ENCODE measurements around the gene ARMC3.

ARMC3 gene

DNA sequence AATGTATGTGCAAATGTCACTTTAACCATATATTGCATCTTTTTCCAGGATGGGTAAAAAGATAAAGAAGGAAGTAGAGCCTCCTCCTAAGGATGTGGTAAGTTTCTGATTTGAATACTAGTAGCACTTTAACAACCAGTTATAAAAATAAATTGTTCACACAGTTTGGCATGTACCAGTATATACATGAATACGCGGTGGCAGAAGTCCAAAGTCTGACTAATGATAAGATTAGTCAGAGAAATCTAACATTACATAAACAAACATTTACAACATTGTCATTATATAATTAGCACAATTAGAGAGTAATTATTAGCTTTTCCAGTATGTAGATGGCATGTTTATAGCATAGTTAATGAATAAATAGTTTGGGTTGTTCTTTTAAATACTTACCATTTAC lies 4.1 kb downstream of the ARMC3 start:
- peak; percentile 21 for DNase-seq (ENCODE audit: low read depth)

DNA sequence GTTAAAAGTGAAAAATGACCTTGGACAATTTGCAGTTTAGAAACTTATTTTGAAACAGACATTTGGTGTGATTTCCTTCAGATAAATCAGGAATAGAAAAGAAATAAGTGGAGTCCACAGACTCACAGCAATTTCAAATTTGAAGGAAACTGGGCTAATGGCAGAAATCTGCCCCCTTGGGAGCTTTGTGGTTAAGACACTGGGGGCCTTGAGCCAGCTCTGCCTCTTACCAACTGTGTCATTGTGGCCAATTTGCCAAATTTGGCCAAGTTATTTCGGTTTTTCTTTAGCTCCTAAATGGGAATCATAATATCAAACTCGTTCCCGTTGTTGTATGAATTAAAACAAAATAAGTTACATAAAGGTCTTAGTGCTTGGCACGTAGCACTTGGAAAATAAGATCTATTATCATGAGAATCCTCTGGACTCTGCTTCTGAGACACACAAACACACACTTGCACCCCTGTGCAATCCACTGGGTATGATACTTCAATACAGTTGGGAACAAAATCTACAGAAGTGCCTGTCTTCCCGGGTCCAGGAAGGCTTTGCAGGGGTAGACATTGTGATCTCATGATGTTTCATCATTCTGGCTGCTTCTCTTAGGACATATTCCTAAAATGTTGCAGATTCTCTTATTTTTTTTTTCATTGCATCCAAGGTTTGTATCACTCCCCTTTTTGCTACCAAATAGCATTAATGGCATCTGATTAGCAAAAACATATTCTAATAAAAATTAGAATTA lies 4.9 kb downstream of the ARMC3 start:
- DNase-seq (ENCODE audit: low read depth): peak; percentile 20

DNA sequence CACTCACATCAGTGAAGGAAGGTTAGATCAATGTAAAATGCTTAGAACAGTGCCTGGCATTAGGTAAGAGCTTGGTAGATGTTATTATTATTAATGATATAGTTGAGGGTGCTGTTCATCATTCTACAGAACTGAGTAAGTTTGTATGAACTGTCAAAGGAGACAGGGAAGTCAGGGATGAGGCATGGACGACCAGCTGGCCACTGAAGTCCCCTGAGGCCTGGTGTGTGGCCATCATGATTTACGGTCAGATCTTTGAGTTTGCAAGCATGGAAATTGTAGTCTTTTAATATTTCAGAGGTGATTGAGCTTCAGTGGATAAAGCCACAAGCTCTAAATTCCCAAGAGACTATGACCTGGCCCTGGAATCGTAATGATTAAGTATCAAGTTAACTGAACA lies 6.9 kb downstream of the ARMC3 start:
- no peak for DNase-seq (ENCODE audit: low read depth)

DNA sequence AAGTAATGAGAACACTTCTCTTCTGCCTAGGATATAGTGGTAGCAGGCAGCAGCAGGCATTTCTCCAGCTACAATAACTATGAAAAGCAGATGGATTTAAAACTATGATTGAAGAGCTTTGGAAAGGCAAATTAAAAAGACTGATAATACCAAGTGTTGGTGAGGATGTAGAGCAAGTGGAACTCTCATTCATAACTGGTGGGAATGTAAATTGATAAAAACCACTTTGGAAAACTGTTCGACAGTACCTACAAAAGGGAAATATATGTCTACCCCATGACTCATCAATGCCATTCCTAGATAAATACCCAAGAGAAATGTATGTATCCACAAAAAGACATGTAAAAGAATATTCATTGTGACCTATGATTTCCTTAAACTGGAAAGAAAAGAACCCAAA lies 14.6 kb downstream of the ARMC3 start:
- DNase-seq (ENCODE audit: low read depth): no peak

DNA sequence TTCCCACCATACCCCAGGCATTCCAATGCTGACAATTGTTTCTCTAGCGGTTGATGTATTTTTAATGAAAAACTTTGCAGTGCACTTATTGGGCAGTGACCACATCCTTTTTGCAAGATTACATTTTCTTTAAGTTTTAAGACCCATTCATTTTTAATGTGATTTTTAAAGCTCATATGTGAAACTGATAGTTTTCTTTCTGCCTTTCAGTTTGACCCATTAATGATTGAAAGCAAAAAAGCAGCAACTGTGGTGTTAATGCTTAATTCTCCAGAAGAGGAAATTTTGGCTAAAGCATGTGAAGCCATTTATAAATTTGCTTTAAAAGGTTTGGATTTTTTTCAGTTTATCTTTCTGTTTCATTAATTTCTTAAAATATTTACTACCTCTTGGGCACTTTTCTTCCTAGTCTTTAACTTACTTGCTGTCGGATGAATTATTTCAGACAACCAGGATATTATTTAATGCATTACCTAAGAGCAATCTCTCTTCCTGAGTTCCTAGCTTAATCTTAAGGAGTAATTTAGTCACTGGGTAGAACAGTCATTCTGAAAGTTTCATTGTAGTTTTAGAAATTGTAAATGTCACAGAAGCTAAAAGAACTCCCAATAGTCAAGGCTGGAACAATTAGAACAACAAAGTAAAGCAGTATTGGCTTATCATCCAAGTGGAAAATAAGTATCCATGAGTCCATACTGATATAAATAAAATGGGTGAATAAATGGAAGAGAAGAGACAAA lies 18.3 kb downstream of the ARMC3 start:
- no peak for DNase-seq (ENCODE audit: low read depth)

DNA sequence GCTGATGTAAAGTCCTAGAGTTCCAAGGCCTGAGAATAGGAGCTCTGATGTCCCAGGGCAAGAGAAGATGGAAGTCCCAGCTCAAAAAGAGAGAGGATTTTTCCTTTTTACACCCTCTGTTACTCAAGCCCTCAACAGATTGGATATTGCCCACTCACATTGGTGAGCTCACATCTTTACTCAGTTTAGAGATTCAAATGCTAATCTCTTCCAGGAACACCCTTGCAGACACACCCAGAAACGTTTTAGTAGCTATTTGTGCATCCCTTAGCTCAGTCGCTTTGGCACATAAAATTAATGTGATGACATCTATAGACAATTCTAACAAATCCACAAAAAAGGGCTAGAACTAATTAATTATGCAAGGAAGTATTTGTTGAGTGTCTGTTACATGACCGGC lies 27.1 kb downstream of the ARMC3 start:
- DNase-seq (ENCODE audit: low read depth): no peak

DNA sequence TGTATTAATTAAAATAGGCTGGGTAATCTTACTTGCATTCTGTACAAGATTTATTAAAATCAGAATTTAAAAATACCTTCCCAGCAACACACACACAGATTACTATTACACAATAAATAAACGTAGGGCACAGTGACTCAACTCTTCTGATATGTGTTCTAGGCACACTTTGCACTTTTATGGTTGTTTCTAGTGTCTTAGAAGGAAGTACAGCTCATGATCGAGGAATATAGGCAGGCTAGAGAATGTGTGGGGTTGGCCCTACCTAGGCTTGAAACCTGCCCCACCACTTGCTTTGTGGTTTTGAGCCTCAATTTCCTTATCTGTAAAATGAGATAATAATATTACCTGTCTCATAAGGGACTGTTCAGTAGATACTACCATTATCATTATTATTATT lies 30.5 kb downstream of the ARMC3 start:
- no peak for DNase-seq (ENCODE audit: low read depth)

DNA sequence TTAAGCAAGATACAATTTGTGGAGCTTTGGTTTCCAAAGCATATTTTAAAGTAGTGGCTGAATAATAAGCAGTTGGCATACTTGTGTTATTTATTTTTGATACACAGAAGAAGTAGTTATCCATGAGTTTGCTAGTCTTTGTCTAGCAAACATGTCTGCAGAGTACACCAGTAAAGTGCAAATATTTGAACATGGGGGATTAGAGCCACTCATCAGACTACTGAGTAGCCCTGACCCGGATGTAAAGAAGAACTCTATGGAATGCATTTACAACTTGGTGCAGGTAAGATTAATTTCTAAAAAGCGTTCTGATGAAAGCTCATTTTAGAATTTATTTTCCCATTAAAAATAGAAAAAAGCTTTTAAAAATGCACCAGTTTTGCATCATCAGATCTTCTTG lies 31.4 kb downstream of the ARMC3 start:
- DNase-seq (ENCODE audit: low read depth): no peak

DNA sequence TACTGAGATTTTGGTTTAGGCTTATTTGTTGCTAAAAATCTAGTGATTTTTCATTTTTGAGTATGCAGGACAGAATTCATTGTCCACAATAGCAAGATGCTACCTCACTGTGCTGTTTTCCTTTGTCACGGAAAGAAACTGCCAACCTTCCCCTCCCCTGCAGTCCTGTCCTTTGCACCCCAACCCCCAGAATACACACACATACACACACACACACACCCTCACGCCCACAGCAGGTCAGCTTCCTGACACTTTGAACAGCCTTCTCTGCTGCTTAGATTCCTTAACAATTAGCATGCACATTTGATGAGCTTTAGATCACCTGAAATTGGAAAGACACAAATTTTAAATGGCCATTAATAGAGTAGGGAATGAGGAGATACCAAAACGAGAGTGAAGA lies 32.1 kb downstream of the ARMC3 start:
- DNase-seq (ENCODE audit: low read depth): no peak

DNA sequence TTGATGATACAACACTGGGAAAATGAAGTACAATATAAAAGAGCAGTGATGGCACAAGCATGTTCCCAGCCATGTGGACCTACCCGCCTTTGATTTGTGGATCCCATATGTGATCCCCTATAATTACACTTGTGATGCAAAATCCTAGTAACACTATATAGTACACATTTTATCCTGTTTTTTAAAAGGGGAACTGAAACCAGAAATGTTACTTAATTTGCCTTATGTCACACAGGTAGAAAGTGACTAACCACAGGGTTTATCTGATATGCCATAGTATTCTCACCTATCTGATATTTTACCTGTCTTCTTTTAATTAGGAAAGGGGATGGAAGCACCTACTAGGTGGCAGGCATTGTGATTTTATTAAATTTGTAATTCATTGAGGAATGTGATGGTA lies 35.0 kb downstream of the ARMC3 start:
- DNase-seq (ENCODE audit: low read depth): no peak

DNA sequence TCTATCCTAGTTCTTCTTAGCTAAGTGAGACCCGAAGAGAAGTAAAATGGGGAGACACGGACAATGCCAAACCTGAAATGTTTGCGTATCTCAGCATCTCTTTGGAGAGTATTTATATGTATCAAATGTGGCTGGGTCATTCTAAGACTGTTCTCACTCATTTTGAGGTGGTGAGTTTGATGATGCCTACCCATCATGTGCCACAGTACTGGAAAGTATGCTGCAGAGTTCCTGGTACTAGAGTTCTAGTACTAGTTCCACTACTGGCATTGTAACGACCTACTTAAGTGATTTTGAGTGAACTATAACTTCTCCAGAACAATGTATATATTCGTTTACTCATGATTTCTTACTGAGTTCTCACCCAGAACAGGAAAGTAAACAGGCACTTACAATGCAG lies 41.9 kb downstream of the ARMC3 start:
- no peak for DNase-seq (ENCODE audit: low read depth)

DNA sequence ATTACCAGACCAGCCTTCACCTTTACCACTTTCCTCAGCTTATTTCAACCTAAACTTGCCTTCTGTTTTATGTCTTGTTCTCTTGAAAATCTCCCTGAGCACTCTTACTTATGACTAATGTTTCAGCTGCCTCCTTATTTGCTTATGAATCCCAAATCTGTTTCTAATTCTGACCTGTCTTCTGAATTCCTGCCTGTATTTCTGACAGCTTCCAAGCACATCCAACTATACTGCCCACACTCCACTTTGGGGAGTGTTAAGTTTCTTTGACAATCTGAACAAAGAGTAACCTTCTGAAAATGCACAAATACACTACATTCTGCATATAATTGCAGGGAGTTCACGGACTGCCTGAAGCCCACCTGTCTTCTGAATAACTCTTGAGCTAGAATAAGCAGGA lies 48.7 kb downstream of the ARMC3 start:
- peak; percentile 5 for DNase-seq (ENCODE audit: low read depth)

DNA sequence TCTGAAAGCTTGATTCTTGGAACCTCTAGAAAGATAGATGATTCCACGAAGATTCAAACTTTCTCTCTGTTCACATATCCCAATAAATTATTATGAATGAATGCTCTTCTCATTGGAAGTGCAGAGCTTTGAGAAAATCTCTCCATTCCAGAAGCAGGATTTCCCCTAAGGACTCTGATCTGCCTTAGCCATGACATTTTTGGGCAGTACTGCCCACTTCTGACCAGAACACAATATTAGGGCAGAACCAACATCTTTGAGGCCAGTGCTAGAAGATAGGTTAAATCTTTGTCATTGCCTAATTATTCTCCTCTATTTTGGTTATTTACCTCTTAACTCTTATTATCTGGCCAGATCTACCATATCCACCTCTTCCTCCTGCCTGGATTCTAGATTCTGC lies 49.9 kb downstream of the ARMC3 start:
- DNase-seq (ENCODE audit: low read depth): no peak

DNA sequence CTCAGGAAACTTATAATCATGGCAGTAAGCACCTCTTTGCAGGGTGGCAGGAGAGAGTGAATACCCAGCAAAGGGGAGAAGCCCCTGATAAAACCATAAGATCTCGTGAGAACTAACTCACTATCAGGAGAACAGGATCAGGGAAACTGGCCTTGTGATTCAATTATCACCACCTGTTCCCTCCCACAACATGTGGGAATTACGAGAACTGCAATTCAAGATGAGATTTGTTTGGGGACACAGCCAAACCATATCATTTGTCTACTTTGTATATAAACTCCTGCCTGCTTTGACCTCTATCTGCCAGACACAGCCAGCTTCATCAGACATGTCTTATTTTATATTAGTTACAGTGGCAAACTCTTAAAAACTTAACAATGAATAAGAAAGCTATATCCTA lies 50.4 kb downstream of the ARMC3 start:
- DNase-seq (ENCODE audit: low read depth): no peak

DNA sequence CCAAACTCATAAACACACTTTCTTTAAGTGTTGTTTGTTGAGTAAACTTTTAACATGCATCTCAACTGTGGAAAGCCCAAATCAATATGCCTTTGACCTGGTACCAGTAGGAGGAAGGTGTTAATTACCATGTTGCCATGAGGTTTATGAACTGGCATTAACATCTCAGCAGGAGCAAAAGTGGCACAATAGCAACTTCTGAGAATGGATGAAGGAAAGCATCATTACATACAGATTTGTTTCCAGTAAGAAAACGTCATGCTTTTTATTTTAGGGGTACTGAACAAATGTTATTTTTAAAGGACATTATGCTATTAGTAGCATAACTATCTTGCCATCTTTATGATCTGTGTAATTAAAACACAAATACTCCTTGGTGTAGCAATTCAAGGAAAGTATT lies 51.1 kb downstream of the ARMC3 start:
- DNase-seq (ENCODE audit: low read depth): no peak

DNA sequence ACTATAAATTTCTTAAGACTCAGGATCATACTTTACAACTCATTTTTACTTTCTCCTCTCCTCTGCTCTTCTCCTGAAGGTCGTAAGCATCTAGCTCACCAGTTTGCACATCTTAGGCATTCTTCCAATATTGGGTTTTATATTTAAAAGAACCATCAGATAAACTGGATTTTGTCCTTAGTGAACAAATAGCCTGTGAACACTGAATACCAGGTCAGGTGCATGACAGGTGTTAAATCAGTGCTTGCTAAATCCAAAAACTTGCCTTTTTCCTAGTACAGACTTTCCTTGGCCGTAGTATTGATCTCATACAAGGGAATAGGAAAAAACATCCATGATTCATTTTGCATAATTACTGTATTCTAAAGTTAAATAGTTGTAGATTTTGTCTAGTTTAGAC lies 53.0 kb downstream of the ARMC3 start:
- no peak for DNase-seq (ENCODE audit: low read depth)

DNA sequence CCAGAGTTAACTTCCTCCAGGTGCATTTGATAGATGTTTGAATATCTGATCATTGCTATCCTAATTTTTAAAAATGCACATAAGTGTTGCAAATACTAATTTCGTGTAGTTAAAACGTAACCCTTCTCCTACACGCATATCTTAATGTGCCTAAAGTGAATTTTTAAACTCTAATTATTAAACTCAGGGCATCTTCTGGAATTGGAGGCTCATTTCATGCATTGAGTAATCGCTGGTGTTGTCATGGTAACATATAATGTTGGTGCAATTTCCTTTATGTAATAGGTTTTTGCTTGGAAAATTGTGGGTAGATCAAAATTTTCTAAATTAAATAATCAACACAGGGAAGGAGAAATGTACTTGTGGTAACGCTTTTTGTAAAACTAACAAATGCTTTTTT lies 56.2 kb downstream of the ARMC3 start:
- peak; percentile 25 for DNase-seq (ENCODE audit: low read depth)

DNA sequence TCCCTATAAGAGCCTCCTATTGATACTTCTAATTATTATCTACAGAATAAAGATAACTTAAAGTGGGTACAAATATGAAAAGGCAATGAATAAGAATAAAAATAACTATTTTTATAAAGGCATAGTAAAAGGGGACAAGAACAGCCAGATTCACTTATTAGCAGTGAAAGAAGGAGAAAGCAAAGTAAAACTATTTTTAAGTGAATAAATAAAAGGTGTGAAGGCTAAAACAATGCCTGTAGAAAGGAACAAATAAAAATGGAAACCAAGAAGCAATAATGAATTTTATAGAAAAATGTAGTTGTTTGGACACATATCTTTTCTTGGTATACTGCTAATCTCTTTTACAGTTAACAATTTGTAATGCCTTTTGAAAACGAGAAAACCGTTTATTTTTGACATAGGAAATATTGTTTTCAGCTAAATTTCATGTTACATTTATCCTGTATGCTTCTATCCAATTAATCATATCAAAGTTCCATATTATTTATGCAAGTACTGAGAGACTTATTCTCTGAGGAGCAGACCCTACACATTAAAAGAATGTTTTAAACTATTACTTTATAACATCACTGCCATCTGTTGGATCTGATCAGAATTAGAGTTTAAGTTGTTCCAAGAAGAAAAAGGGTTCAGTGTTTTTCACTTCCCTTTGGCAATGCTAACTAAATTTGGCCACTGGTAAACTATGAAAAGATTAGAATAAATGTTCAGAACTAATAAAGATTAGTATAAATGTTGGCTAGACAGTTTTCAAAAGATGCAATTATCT lies 59.1 kb downstream of the ARMC3 start:
- DNase-seq (ENCODE audit: low read depth): peak; percentile 27

DNA sequence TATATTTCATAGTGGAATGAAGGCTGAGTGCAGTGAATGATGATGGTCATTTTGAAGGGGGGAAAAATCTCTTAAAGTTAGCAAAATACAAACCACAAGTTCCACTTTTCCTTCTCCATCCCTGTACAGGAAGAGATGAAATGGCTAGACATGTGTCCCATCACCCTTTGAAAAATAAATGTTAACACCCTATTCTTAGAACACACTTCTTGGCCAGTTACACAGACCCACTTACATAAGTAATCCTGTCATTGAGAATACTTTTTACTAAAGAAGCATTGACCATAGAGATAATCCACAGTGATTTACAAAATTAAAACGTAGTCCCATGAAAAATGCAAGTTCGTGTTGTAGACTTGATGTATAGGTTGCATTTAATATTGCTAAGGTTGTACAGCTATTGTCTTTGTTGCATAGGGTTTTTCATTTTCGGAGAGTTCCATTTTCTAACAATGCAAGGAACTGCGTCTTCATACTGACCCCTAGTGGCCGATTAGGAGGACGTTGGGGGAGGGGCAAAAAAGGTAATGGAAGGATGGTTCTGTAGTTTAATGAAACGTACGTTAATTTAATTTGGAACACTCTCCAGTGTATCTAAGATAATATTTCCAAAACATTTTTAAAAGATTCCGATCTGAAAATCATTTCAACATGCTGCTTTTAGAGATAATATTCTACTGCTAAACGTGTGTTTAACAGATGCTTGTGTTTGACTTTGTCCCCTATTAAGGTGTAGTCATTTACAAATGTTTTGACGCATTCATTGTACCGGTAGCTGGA lies 60.9 kb downstream of the ARMC3 start:
- peak; percentile 24 for DNase-seq (ENCODE audit: low read depth)

DNA sequence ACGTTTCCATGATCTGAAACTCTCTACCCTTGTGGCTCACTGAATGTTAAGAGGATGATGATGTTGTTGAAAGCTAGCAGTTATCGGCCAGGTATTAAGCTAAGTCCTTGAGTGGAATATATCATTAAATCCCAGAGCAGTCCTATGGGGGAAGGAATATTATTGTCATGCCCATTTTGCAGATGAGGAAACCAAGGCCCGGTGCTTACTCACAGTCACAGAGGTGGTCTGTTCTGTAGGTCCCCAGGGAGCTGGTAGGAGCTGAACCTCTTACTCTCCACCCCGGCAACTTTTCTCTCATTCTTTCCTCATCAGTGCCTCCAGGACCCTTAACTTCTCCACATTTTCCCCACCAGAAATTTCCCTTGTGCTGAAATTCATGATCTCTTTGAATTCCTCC lies 62.6 kb downstream of the ARMC3 start:
- no peak for DNase-seq (ENCODE audit: low read depth)

DNA sequence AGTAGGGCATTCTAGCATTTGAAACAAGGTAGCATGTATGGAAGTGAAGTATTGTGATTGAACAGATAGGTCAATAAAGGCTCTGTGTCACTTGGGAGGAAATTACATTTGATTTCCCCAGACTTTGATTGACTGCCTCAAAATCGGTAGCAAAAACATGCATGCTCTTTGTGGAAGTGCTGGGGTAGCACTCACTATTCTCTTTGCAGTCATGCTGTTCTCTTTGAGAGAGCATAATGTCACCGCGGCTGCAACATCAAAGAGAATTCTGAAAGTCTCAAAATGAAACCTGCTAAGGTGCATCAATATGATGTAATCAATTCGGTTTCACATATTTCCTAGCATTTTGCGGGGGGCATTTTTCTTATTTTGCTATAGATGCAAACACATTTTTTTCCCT lies 64.2 kb downstream of the ARMC3 start:
- DNase-seq (ENCODE audit: low read depth): no peak

DNA sequence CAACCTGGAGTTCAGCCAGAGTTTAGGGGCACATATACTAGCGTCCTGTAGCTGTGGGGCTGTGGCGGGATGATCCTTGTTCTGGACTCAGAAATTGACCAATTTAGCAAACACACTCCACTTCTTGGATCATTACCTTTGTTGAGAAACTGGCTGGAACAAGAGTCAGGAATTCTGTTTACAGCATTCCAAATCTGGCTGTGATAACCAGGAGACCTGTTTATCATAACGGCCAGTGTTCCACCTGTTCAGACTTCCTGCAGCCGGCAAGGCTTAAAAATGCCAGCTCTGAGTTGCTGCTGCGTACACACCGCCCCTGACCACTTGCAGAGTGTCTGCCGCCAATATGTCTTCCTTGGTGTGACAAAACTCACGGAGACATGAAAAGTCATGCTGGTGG lies 64.8 kb downstream of the ARMC3 start:
- DNase-seq (ENCODE audit: low read depth): no peak
